ENCODE data around the gene ZGPAT. TPM values are rescaled to one million over a fixed set of nuclear protein-coding genes. Genes with fewer than 3 reads are reported as not detected.

Gene ZGPAT
- total and polyA plus RNA-seq, 2 of the 13 experiments (the other 11 are each of a cell fraction or from before 2014, with no cell fraction given): 23.0 to 41.9 TPM

DNA sequence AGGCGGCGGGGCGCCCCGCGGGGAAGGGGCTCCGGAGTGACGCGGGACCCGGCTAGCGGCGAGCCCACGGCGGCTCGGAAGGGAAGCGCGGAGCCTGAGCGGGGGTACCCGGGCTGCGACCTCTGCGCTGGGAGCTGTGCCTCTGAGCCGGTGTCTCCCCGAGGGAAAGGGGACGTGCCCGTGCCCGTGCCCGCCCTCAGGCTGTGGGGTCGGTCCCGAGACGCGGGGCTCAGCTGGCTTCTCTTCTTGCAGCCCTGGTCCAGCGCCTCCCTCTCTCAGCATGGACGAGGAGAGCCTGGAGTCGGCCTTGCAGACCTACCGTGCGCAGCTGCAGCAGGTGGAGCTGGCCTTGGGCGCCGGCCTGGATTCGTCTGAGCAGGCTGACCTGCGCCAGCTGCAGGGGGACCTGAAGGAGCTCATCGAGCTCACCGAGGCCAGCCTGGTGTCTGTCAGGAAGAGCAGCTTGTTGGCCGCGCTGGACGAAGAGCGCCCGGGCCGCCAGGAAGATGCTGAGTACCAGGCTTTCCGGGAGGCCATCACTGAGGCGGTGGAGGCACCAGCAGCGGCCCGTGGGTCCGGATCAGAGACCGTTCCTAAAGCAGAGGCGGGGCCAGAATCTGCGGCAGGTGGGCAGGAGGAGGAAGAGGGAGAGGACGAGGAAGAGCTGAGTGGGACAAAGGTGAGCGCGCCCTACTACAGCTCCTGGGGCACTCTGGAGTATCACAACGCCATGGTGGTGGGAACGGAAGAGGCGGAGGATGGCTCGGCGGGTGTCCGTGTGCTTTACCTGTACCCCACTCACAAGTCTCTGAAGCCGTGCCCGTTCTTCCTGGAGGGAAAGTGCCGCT lies 686 bp downstream of the ZGPAT start (continued):
- TF ChIP-seq, protein P1, sequence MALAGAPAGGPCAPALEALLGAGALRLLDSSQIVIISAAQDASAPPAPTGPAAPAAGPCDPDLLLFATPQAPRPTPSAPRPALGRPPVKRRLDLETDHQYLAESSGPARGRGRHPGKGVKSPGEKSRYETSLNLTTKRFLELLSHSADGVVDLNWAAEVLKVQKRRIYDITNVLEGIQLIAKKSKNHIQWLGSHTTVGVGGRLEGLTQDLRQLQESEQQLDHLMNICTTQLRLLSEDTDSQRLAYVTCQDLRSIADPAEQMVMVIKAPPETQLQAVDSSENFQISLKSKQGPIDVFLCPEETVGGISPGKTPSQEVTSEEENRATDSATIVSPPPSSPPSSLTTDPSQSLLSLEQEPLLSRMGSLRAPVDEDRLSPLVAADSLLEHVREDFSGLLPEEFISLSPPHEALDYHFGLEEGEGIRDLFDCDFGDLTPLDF (CRISPR knock-in tag; IDR thresholded peaks at IDR 0.05): no peak; the same call in 1 of the 2 replicates
- TF ChIP-seq TAF1 (CRISPR knock-in tag; IDR thresholded peaks at IDR 0.05) (no peak), HHEX (CRISPR knock-in tag; IDR thresholded peaks at IDR 0.05) (no peak), RBFOX2 (IDR thresholded peaks at IDR 0.05; ENCODE audit: low read depth, low read length) (no peak), ZFYVE20 (CRISPR knock-in tag; IDR thresholded peaks at IDR 0.05; ENCODE audit: borderline replicate concordance, low read depth) (no peak), MTA1 (CRISPR knock-in tag; IDR thresholded peaks at IDR 0.05; ENCODE audit: borderline replicate concordance) (no peak), ZNF20 (CRISPR knock-in tag; IDR thresholded peaks at IDR 0.05) (no peak), MYC (CRISPR knock-in tag; IDR thresholded peaks at IDR 0.05; ENCODE audit: borderline replicate concordance) (no peak; the same call in 1 of the 2 replicates), ZNF589 (CRISPR knock-in tag; conservative IDR thresholded peaks at IDR 0.05) (0 out of 2 replicates have a peak, but pooled peaks have one; percentile 35), PHF21A (CRISPR knock-in tag; IDR thresholded peaks at IDR 0.05) (no peak), ZFY (CRISPR knock-in tag; IDR thresholded peaks at IDR 0.05) (no peak), NFRKB (IDR thresholded peaks at IDR 0.05) (no peak), POLR2G (IDR thresholded peaks at IDR 0.05; ENCODE audit: low read depth, low read length) (no peak), ZNF558 (CRISPR knock-in tag; IDR thresholded peaks at IDR 0.05; ENCODE audit: borderline replicate concordance) (no peak)
- TF ChIP-seq, protein P2, sequence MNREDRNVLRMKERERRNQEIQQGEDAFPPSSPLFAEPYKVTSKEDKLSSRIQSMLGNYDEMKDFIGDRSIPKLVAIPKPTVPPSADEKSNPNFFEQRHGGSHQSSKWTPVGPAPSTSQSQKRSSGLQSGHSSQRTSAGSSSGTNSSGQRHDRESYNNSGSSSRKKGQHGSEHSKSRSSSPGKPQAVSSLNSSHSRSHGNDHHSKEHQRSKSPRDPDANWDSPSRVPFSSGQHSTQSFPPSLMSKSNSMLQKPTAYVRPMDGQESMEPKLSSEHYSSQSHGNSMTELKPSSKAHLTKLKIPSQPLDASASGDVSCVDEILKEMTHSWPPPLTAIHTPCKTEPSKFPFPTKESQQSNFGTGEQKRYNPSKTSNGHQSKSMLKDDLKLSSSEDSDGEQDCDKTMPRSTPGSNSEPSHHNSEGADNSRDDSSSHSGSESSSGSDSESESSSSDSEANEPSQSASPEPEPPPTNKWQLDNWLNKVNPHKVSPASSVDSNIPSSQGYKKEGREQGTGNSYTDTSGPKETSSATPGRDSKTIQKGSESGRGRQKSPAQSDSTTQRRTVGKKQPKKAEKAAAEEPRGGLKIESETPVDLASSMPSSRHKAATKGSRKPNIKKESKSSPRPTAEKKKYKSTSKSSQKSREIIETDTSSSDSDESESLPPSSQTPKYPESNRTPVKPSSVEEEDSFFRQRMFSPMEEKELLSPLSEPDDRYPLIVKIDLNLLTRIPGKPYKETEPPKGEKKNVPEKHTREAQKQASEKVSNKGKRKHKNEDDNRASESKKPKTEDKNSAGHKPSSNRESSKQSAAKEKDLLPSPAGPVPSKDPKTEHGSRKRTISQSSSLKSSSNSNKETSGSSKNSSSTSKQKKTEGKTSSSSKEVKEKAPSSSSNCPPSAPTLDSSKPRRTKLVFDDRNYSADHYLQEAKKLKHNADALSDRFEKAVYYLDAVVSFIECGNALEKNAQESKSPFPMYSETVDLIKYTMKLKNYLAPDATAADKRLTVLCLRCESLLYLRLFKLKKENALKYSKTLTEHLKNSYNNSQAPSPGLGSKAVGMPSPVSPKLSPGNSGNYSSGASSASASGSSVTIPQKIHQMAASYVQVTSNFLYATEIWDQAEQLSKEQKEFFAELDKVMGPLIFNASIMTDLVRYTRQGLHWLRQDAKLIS (CRISPR knock-in tag; IDR thresholded peaks at IDR 0.05): no peak
- TF ChIP-seq, protein P3, sequence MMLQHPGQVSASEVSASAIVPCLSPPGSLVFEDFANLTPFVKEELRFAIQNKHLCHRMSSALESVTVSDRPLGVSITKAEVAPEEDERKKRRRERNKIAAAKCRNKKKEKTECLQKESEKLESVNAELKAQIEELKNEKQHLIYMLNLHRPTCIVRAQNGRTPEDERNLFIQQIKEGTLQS (CRISPR knock-in tag; IDR thresholded peaks at IDR 0.05): no peak
- TF ChIP-seq, protein P4, sequence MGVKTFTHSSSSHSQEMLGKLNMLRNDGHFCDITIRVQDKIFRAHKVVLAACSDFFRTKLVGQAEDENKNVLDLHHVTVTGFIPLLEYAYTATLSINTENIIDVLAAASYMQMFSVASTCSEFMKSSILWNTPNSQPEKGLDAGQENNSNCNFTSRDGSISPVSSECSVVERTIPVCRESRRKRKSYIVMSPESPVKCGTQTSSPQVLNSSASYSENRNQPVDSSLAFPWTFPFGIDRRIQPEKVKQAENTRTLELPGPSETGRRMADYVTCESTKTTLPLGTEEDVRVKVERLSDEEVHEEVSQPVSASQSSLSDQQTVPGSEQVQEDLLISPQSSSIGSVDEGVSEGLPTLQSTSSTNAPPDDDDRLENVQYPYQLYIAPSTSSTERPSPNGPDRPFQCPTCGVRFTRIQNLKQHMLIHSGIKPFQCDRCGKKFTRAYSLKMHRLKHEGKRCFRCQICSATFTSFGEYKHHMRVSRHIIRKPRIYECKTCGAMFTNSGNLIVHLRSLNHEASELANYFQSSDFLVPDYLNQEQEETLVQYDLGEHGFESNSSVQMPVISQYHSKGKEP (CRISPR knock-in tag; IDR thresholded peaks at IDR 0.05): no peak
- TF ChIP-seq, protein P5, sequence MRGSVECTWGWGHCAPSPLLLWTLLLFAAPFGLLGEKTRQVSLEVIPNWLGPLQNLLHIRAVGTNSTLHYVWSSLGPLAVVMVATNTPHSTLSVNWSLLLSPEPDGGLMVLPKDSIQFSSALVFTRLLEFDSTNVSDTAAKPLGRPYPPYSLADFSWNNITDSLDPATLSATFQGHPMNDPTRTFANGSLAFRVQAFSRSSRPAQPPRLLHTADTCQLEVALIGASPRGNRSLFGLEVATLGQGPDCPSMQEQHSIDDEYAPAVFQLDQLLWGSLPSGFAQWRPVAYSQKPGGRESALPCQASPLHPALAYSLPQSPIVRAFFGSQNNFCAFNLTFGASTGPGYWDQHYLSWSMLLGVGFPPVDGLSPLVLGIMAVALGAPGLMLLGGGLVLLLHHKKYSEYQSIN (CRISPR knock-in tag; IDR thresholded peaks at IDR 0.05; ENCODE audit: borderline replicate concordance): no peak
- TF ChIP-seq, protein P6, sequence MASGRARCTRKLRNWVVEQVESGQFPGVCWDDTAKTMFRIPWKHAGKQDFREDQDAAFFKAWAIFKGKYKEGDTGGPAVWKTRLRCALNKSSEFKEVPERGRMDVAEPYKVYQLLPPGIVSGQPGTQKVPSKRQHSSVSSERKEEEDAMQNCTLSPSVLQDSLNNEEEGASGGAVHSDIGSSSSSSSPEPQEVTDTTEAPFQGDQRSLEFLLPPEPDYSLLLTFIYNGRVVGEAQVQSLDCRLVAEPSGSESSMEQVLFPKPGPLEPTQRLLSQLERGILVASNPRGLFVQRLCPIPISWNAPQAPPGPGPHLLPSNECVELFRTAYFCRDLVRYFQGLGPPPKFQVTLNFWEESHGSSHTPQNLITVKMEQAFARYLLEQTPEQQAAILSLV (CRISPR knock-in tag; IDR thresholded peaks at IDR 0.05; ENCODE audit: borderline replicate concordance): no peak
